Left lung (tissue), 10 donors: ENCODE data around the gene PPFIA4. TPM values are rescaled to one million over a fixed set of nuclear protein-coding genes. Genes with fewer than 3 reads are reported as not detected.

Experiments
- ATAC-seq: fragments of 200-7000 bp; cut with Tn5 transposase; one replicate; pipeline ENCODE4 v1.9.1; 2020; ENCODE audit warnings: moderate library complexity
- DNase-seq, 4 donors: peaks; one replicate each; pipeline ENCODE4 v3.0.0-alpha.2; 2013 to 2020
- H3K27ac ChIP-seq, 2 donors: fragments of 200-600 bp; sonication (generic) in 1 of 2; one replicate each; pipeline versions ENCODE4 v1.5.0 to v1.8.0; 2020 to 2021
- H3K27me3 ChIP-seq, 2 donors: fragments of 200-600 bp; sonication (generic) in 1 of 2; one replicate each; pipeline versions ENCODE4 v1.5.0 to v1.8.0; 2020 to 2021
- H3K36me3 ChIP-seq, 2 donors: fragments of 200-600 bp; sonication (generic) in 1 of 2; one replicate each; pipeline versions ENCODE4 v1.5.0 to v1.8.0; 2020 to 2021
- H3K4me1 ChIP-seq, 2 donors: fragments of 200-600 bp; one replicate each; pipeline ENCODE4 v1.8.0; 2021
- H3K4me3 ChIP-seq, 2 donors: fragments of 200-600 bp; sonication (generic) in 1 of 2; one replicate each; pipeline versions ENCODE4 v1.5.0 to v1.8.0; 2020 to 2021; ENCODE audit warnings: mild to moderate bottlenecking in 1 of 2
- H3K9me3 ChIP-seq, 2 donors: fragments of 200-600 bp; sonication (generic) in 1 of 2; one replicate each; pipeline versions ENCODE4 v1.5.0 to v1.8.0; 2020 to 2021
- CTCF ChIP-seq, 2 donors: fragments of 200-600 bp; sonication (generic) in 1 of 2; IDR thresholded peaks; one replicate each; pipeline versions ENCODE4 v1.5.0 to v1.8.0; 2021; ENCODE audit warnings: antibody characterized with exemption in 2 of 2
- intact Hi-C, 2 donors: fragments of 100-400 bp; cut with DNase I; formaldehyde crosslinking; loops; one replicate each; pipeline versions ENCODE4 v1.11.2 to v1.14.2; 2022
- polyA plus RNA-seq, 6 donors: library from polyadenylated mRNA; unstranded; fragments of 120-200 nt; gene quantifications; one replicate each; pipeline ENCODE4 v1.2.1, GENCODE V29; 2013; ENCODE audit not compliant: insufficient read length in 6 of 6
- total RNA-seq, 2 donors: library from RNA; stranded (reverse); fragmentation: NEBNext Ultra II Directional; extraction: Animal tissue kit (Norgen Biotek cat#: 25700); gene quantifications; one replicate each; pipeline ENCODE4 v1.2.1, GENCODE V29; 2021
- donor health status: DM: no; HTN: yes; CAD: no.
- donor health status: DM: no; HTN: no; CAD: no.

Gene PPFIA4
- total and polyA plus RNA-seq, 8 donors = 1.3 to 5.1 (median 3.3) TPM

GRCh38 chr1:203093754-203094410 is 67.6 kb downstream of the PPFIA4 start:
- Histone ChIP-seq H3K36me3 (no peaks in the 10 kb centered on the region), H3K4me3 (no peak overlapping the region), H3K4me1 (no peaks in the 10 kb centered on the region), H3K27me3 (no peaks in the 10 kb centered on the region), H3K9me3 (peaks cover 0 to 25% of the 10 kb centered on the region in 2 donors), H3K27ac (no peak overlapping the region)
- no peak for ATAC-seq
- TF ChIP-seq CTCF (IDR thresholded peaks at IDR 0.05) = no peak
- intact Hi-C loops = no loop called here
- DNase-seq = no peak

- DNase-seq (no peak), ATAC-seq (no peak)
- H3K9me3 ChIP-seq = peaks cover 0 to 25% of the 10 kb centered on the region in 2 donors
- intact Hi-C loops = no loop called here
- no peaks in the 10 kb centered on the region for H3K27me3 ChIP-seq
- no peaks in the 10 kb centered on the region for H3K4me1 ChIP-seq
- TF ChIP-seq CTCF (IDR thresholded peaks at IDR 0.05) = no peak
- no peak overlapping the region for H3K4me3 ChIP-seq
- H3K27ac ChIP-seq = no peak overlapping the region
- no peaks in the 10 kb centered on the region for H3K36me3 ChIP-seq
Measured at GRCh38 chr1:203095061-203095690, 68.9 kb downstream of the PPFIA4 start.

GRCh38 chr1:203096566-203096965 is 70.3 kb downstream of the PPFIA4 start:
- no peaks in the 10 kb centered on the region for H3K4me1 ChIP-seq
- no peak for TF ChIP-seq CTCF (IDR thresholded peaks at IDR 0.05)
- no peaks in the 10 kb centered on the region for H3K27me3 ChIP-seq
- DNase-seq (no peak), ATAC-seq (no peak)
- no peak overlapping the region for H3K4me3 ChIP-seq
- intact Hi-C loops = no loop called here
- H3K27ac ChIP-seq = no peak overlapping the region
- peaks cover 0 to 25% of the 10 kb centered on the region in 2 donors for H3K9me3 ChIP-seq
- no peaks in the 10 kb centered on the region for H3K36me3 ChIP-seq

- peaks cover 0 to 25% of the 10 kb centered on the region in 2 donors for H3K9me3 ChIP-seq
- intact Hi-C loops = no loop called here
Measured at GRCh38 chr1:203097001-203097400, 70.7 kb downstream of the PPFIA4 start.

More at GRCh38 chr1:203097001-203097400, 70.7 kb downstream of the PPFIA4 start:
- no peaks in the 10 kb centered on the region for H3K36me3 ChIP-seq
- H3K27ac ChIP-seq = no peak overlapping the region
- no peaks in the 10 kb centered on the region for H3K27me3 ChIP-seq
- no peak overlapping the region for H3K4me3 ChIP-seq
- ATAC-seq (no peak), DNase-seq (no peak)
- no peak for TF ChIP-seq CTCF (IDR thresholded peaks at IDR 0.05)
- H3K4me1 ChIP-seq = no peaks in the 10 kb centered on the region
